ENCODE results near the gene MAPT.

Gene MAPT

DNA sequence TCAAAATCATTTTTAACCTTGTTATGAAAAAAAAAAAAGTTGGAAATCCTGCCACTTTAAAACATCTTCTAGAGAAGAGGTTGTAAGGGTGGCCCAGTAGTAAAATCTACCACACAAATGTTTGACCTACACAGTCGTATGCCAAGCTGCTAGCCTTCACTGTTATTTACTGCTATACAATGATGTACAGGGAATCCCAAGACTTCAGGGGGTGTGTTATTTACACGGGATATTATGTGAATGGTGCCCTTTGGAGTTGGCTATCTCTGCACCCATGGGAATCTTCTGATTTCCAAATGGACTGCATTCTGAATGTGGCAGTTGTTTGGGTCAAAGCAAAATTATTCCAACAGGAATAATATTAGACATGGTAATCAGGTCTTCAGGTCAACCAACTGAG is 150.6 kb downstream of the MAPT start (continued):
- TF ChIP-seq ZFP3 (CRISPR knock-in tag; IDR thresholded peaks at IDR 0.05) (no peak), GLIS3 (CRISPR knock-in tag; IDR thresholded peaks at IDR 0.05) (no peak), OSR1 (CRISPR knock-in tag; IDR thresholded peaks at IDR 0.05) (no peak), ZNF8 (CRISPR knock-in tag; IDR thresholded peaks at IDR 0.05) (no peak), BACH2 (CRISPR knock-in tag; IDR thresholded peaks at IDR 0.05; ENCODE audit: borderline replicate concordance) (no peak), ESRRG (CRISPR knock-in tag; IDR thresholded peaks at IDR 0.05) (no peak), POU6F1 (CRISPR knock-in tag; IDR thresholded peaks at IDR 0.05; ENCODE audit: borderline replicate concordance, low read depth) (no peak)

- no peak for ATAC-seq
- TF ChIP-seq ISL1 (CRISPR knock-in tag; IDR thresholded peaks at IDR 0.05) (no peak), TOX (CRISPR knock-in tag; IDR thresholded peaks at IDR 0.05; ENCODE audit: borderline replicate concordance) (no peak), BACH2 (CRISPR knock-in tag; IDR thresholded peaks at IDR 0.05; ENCODE audit: borderline replicate concordance) (no peak), GLIS3 (CRISPR knock-in tag; IDR thresholded peaks at IDR 0.05) (no peak), ARNTL (CRISPR knock-in tag; IDR thresholded peaks at IDR 0.05; ENCODE audit: borderline replicate concordance, low read depth) (no peak), ESRRG (CRISPR knock-in tag; IDR thresholded peaks at IDR 0.05) (no peak), OSR1 (CRISPR knock-in tag; IDR thresholded peaks at IDR 0.05) (no peak), ZFP3 (CRISPR knock-in tag; IDR thresholded peaks at IDR 0.05) (no peak), CSRNP3 (CRISPR knock-in tag; IDR thresholded peaks at IDR 0.05) (no peak), RARB (CRISPR knock-in tag; IDR thresholded peaks at IDR 0.05) (no peak), TCF4 (CRISPR knock-in tag; IDR thresholded peaks at IDR 0.05; ENCODE audit: borderline replicate concordance) (no peak), ZNF70 (CRISPR knock-in tag; IDR thresholded peaks at IDR 0.05) (no peak), CSDC2 (CRISPR knock-in tag; IDR thresholded peaks at IDR 0.05) (no peak), ZNF565 (CRISPR knock-in tag; conservative IDR thresholded peaks at IDR 0.05; ENCODE audit: low read depth) (no peak), ZFP30 (CRISPR knock-in tag; IDR thresholded peaks at IDR 0.05) (no peak)
- TF ChIP-seq, protein P1, sequence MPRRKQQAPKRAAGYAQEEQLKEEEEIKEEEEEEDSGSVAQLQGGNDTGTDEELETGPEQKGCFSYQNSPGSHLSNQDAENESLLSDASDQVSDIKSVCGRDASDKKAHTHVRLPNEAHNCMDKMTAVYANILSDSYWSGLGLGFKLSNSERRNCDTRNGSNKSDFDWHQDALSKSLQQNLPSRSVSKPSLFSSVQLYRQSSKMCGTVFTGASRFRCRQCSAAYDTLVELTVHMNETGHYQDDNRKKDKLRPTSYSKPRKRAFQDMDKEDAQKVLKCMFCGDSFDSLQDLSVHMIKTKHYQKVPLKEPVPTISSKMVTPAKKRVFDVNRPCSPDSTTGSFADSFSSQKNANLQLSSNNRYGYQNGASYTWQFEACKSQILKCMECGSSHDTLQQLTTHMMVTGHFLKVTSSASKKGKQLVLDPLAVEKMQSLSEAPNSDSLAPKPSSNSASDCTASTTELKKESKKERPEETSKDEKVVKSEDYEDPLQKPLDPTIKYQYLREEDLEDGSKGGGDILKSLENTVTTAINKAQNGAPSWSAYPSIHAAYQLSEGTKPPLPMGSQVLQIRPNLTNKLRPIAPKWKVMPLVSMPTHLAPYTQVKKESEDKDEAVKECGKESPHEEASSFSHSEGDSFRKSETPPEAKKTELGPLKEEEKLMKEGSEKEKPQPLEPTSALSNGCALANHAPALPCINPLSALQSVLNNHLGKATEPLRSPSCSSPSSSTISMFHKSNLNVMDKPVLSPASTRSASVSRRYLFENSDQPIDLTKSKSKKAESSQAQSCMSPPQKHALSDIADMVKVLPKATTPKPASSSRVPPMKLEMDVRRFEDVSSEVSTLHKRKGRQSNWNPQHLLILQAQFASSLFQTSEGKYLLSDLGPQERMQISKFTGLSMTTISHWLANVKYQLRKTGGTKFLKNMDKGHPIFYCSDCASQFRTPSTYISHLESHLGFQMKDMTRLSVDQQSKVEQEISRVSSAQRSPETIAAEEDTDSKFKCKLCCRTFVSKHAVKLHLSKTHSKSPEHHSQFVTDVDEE (CRISPR knock-in tag; IDR thresholded peaks at IDR 0.05), result no peak
- TF ChIP-seq, protein P2, sequence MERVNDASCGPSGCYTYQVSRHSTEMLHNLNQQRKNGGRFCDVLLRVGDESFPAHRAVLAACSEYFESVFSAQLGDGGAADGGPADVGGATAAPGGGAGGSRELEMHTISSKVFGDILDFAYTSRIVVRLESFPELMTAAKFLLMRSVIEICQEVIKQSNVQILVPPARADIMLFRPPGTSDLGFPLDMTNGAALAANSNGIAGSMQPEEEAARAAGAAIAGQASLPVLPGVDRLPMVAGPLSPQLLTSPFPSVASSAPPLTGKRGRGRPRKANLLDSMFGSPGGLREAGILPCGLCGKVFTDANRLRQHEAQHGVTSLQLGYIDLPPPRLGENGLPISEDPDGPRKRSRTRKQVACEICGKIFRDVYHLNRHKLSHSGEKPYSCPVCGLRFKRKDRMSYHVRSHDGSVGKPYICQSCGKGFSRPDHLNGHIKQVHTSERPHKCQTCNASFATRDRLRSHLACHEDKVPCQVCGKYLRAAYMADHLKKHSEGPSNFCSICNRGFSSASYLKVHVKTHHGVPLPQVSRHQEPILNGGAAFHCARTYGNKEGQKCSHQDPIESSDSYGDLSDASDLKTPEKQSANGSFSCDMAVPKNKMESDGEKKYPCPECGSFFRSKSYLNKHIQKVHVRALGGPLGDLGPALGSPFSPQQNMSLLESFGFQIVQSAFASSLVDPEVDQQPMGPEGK (CRISPR knock-in tag; IDR thresholded peaks at IDR 0.05; ENCODE audit: borderline replicate concordance), result no peak
- TF ChIP-seq, protein P3, sequence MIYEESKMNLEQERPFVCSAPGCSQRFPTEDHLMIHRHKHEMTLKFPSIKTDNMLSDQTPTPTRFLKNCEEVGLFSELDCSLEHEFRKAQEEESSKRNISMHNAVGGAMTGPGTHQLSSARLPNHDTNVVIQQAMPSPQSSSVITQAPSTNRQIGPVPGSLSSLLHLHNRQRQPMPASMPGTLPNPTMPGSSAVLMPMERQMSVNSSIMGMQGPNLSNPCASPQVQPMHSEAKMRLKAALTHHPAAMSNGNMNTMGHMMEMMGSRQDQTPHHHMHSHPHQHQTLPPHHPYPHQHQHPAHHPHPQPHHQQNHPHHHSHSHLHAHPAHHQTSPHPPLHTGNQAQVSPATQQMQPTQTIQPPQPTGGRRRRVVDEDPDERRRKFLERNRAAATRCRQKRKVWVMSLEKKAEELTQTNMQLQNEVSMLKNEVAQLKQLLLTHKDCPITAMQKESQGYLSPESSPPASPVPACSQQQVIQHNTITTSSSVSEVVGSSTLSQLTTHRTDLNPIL (CRISPR knock-in tag; IDR thresholded peaks at IDR 0.05; ENCODE audit: low read depth), result no peak
These were observed 151.3 kb downstream of the MAPT start for GRCh38 chr17:46045639-46046038.

DNA sequence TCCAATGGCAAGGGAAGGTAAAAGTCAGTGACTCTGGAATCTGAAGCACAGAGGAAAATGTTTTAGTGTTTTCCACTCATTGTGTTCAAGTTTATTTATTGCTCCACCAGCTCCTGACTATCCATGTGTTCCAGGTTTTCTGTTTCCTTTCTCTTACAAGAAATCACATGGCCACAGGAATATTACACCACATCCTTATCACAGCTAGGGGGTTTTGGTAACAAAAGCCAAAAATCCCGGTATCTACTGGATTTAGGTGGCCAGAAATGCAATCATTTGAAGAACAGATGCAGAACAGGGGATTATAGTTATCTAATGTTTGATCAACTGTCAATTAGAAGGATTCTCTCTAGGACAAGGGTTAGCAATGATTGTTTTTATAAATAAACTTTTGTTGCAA is 152.6 kb downstream of the MAPT start:
- no peak for ATAC-seq
- TF ChIP-seq ZC3H10 (CRISPR knock-in tag; IDR thresholded peaks at IDR 0.05) (no peak), OSR1 (CRISPR knock-in tag; IDR thresholded peaks at IDR 0.05) (no peak), ARNTL (CRISPR knock-in tag; IDR thresholded peaks at IDR 0.05; ENCODE audit: borderline replicate concordance, low read depth) (no peak)

Data from SK-N-SH treated with all-trans-retinoic acid at 6 μM for 48 hours (cell line).